MG63 (cell line): ENCODE measurements around the gene MRPL55. TPM values are rescaled to one million over a fixed set of nuclear protein-coding genes. Genes with fewer than 3 reads are reported as not detected.

Source experiments
- DNase-seq: peaks from one replicate; pipeline ENCODE4 v3.0.0-alpha.2; 2020
- H3K27me3 ChIP-seq: fragments of 250-450 bp; sonication (Bioruptor Pico); 2 replicates; pipeline ENCODE4 v1.5.1; 2020; ENCODE audit warnings: mild to moderate bottlenecking, moderate library complexity
- H3K36me3 ChIP-seq: fragments of 250-450 bp; sonication (Bioruptor Pico); 2 replicates; pipeline ENCODE4 v1.5.1; 2020; ENCODE audit warnings: mild to moderate bottlenecking, moderate library complexity
- H3K4me3 ChIP-seq: fragments of 250-450 bp; sonication (Bioruptor Pico); 2 replicates; pipeline ENCODE4 v1.5.1; 2020; ENCODE audit warnings: mild to moderate bottlenecking, moderate library complexity
- H3K9me3 ChIP-seq: fragments of 250-450 bp; sonication (Bioruptor Pico); 2 replicates; pipeline ENCODE4 v1.5.1; 2020; ENCODE audit warnings: mild to moderate bottlenecking, moderate library complexity
- total RNA-seq: library from RNA; depleted of rRNA; stranded (reverse); fragments of >200 nt; shearing (Covaris generic); gene quantifications from 2 replicates; pipeline ENCODE4 v1.2.3, GENCODE V29; 2014; ENCODE audit warnings: low replicate concordance

Gene MRPL55
- total RNA-seq, 1 experiment from 2014 or later = 83.8 TPM

DNA sequence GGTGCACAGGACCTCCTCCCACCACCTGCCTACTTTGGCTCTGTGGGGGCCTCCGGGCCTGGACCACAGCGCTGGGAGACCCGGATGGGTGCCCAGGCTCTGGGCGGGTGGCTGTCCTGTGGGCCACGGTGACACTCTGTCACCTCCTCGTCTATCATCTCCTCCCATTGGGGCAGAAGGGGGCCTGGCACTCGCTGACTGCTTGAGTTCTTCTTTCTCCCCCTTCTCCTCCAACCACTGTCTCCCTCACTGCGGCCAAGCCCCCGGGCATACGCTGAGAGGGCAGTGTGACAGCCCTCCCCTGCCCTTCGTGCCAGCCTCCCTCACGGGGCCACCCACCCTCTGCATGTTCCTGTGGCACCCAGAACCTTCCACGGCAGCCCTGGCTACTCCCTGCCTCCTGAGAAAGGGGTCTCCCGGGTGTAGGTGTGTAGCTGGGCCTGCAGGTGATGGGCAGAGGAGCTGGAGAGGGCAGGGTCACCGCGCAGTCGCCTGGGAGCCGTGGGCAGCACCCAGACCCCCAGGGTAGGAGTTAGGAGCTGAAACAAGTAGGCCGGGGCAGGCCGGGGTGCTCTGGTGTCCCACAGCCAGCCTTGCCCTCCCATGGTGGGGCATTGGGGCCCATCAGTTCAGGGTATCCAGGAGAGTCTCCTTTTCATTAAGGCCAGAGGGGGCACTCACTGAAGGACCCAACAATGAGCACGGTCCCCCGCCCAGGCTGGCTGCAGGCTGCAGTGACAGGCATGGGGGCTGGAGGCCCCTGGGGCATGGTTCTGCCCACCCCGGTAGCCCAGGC, 35.8 kb downstream of the MRPL55 start:
- no peaks in the 10 kb centered on the region for H3K9me3 ChIP-seq
- no peaks in the 10 kb centered on the region for H3K27me3 ChIP-seq
- no peak overlapping the region for H3K4me3 ChIP-seq
- DNase-seq = no peak
- no peaks in the 10 kb centered on the region for H3K36me3 ChIP-seq

- Histone ChIP-seq H3K4me3 (no peak overlapping the region), H3K36me3 (no peaks in the 10 kb centered on the region), H3K27me3 (no peaks in the 10 kb centered on the region), H3K9me3 (no peaks in the 10 kb centered on the region)
- no peak for DNase-seq
These were observed 36.4 kb downstream of the MRPL55 start for GRCh38 chr1:228072658-228073043.

DNA sequence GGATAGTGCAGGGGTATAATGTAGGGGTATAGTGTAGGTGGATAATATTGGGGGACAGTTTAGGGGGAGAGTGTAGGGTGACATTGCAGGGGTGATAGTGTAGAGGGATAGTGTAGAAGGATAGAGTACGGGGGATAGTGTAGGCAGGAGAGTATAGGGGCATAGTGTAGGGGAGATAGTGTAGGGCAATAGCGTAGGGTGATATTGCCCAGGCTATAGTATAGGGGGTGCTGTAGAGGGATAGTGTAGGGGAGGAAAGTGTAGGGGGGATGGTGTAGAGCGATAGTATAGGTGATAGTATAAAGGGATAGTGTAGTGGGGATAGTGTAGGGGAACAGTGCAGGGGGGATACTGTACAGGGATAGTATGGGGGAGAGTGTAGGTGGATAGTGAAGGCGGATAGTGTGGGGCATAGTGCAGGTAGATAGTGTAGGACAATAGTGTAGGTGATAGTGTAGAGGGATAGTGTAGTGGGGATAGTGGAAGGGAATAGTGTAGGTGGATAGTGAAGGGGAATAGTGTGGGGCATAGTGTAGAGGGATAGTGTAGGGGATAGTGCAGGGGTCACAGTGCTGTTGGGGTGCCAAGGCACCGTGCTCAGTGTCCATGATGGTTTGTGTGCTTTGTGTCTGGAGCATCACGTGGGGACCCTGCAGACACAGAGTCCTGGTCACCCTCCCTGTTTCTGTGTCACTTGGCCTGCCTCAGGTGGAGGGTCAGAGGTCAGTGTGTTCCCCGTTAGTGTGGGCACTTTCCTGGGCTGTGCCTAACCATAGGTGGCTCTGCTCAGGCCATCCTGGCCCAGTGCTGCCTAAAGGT, 37.1 kb downstream of the MRPL55 start:
- H3K9me3 ChIP-seq = no peaks in the 10 kb centered on the region
- H3K27me3 ChIP-seq = peaks cover 4% of the 10 kb centered on the region; the same call in 1 of the 2 replicates
- no peaks in the 10 kb centered on the region for H3K36me3 ChIP-seq
- no peak for DNase-seq
- H3K4me3 ChIP-seq = no peak overlapping the region

GRCh38 chr1:228070851-228071250, 38.2 kb downstream of the MRPL55 start:
- H3K36me3 ChIP-seq = no peaks in the 10 kb centered on the region
- H3K9me3 ChIP-seq = no peaks in the 10 kb centered on the region
- no peak for DNase-seq
- H3K27me3 ChIP-seq = peaks cover 7% of the 10 kb centered on the region; the same call in 1 of the 2 replicates
- H3K4me3 ChIP-seq = no peak overlapping the region

DNA sequence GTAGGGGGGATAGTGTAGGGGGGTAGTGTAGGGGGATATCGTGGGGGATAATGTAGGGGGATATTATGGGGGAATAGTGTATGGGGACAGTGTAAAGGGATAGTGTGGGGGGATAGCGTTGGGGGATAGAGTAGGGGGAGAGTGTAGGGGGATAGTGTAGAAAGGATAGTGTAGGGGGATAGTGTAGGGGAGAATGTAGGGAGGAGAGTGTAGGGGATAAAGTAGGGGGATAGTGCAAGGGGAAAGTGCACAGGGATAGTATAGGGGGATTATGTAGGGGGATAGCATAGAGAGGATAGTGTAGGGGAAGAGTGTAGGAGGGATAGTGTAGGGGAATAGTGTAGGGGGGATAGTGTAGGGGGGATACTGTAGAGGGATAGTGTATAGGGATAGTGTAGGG, 38.9 kb downstream of the MRPL55 start:
- Histone ChIP-seq H3K9me3 (no peaks in the 10 kb centered on the region), H3K27me3 (peaks cover 7% of the 10 kb centered on the region; the same call in 1 of the 2 replicates), H3K4me3 (no peak overlapping the region), H3K36me3 (no peaks in the 10 kb centered on the region)
- DNase-seq = no peak

GRCh38 chr1:228068359-228068758, 40.7 kb downstream of the MRPL55 start:
- Histone ChIP-seq H3K36me3 (no peaks in the 10 kb centered on the region), H3K4me3 (no peak overlapping the region), H3K27me3 (peaks cover 7% of the 10 kb centered on the region; the same call in 1 of the 2 replicates), H3K9me3 (no peaks in the 10 kb centered on the region)
- no peak for DNase-seq

GRCh38 chr1:228066891-228067654, 42.0 kb downstream of the MRPL55 start:
- H3K36me3 ChIP-seq = no peaks in the 10 kb centered on the region
- H3K9me3 ChIP-seq = no peaks in the 10 kb centered on the region
- DNase-seq = no peak
- H3K4me3 ChIP-seq = no peak overlapping the region
- peaks cover 7% of the 10 kb centered on the region; the same call in 1 of the 2 replicates for H3K27me3 ChIP-seq

DNA sequence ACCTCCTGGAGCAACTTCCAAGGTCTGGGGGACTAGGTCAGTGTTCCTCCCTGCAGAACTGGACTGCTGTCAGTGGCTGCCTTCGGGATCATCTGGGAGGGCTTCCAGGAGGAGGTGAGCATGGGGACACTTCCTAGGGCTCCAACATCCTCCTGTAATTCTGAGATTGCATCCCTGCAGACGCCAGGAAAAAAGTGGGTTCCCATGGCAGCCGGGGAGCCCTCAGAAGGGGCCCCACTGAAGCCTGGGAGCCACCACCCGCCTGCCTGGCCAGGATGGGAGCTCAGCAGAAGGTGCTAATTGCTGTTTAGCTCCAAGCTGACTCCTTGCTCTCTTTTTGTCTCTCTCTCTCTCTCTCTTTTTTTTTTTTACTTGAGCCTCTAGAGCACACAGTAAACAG, 42.7 kb downstream of the MRPL55 start:
- Histone ChIP-seq H3K4me3 (no peak overlapping the region), H3K27me3 (peaks cover 7% of the 10 kb centered on the region; the same call in 1 of the 2 replicates), H3K9me3 (no peaks in the 10 kb centered on the region), H3K36me3 (no peaks in the 10 kb centered on the region)
- DNase-seq = no peak

DNA sequence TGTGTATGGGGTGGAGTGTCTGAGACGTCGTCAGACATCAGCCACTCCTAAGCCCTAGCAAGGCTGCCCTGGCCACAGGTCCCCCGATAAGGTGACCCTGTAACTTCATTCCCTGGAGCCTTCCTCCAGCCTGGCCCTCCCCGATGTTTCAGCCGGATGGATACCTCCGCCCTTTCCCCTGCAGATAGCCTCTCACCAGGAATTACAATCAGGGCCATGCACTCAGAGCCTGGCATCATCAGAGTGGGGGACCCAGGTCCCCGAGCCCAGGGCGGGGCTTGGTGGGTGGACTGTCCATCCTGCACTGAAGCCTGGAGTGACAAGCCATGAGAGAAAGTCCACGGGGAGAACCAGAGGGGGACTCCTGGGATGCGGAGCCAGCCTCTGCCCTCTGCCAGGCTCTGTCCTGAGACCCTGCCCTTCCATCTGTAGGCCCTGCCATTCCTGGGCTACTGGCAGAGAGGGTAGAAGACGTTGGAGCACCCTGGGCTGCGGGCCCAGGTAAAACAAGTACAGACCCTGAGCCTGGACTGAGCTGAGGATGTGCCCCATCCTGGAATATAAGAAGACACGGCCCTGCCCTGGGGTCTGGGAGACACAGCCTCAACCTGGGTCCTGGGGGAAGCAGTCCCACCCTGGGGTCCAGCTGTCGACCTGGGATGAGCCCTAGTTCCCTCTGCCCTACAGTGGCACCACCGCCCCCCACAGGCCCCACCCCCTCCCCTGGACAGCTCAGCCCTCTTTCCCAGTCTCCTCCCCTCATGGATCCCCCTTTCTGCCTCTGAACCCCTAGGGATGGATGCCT, 43.4 kb downstream of the MRPL55 start:
- Histone ChIP-seq H3K27me3 (peaks cover 7% of the 10 kb centered on the region; the same call in 1 of the 2 replicates), H3K9me3 (no peaks in the 10 kb centered on the region), H3K36me3 (no peaks in the 10 kb centered on the region), H3K4me3 (no peak overlapping the region)
- DNase-seq = no peak

DNA sequence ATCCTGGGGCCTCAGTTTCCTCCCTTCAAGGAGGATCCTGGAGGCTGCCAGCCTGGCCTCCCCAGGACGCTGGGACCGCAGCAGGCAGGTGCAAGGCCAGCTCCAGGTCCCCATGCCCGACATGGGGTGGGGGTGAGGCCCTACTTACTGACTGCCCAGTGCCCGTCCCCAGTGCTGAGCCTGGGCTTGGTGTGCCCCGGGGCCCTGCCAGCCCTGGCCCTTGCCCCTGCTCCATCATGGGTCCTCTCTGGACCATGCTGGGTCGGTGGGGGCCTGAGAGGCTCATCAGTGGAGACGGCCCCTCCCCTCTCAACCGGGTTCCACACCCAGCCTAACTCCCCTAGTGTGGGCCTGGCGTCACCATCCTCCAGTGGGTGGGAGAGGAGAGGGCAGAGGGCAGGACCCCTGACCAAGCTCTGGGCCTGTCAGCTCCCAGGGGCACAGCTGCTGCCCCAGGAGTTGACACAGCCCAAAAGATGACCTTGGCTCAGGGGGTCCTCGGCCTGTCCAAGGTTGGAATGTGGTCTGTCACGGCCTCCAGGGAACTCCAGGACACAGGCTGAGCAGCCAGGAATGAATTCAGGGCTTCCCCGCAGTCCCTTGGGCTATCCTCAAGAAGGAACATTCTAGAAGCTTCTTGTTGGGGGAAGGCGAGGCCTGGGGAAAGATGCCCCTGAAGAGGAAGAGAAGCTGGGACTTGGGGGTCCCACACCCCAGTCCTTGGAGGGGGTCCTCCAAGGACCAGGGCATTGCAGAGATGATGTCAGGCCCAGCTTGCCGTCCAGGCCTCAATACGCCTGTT, 44.2 kb downstream of the MRPL55 start:
- H3K9me3 ChIP-seq = no peaks in the 10 kb centered on the region
- H3K36me3 ChIP-seq = no peaks in the 10 kb centered on the region
- DNase-seq = no peak
- H3K27me3 ChIP-seq = peaks cover 11% of the 10 kb centered on the region
- no peak overlapping the region for H3K4me3 ChIP-seq

GRCh38 chr1:228064296-228064695, 44.8 kb downstream of the MRPL55 start:
- H3K27me3 ChIP-seq = peaks cover 17% of the 10 kb centered on the region
- H3K9me3 ChIP-seq = no peaks in the 10 kb centered on the region
- H3K36me3 ChIP-seq = no peaks in the 10 kb centered on the region
- no peak overlapping the region for H3K4me3 ChIP-seq
- DNase-seq = no peak

DNA sequence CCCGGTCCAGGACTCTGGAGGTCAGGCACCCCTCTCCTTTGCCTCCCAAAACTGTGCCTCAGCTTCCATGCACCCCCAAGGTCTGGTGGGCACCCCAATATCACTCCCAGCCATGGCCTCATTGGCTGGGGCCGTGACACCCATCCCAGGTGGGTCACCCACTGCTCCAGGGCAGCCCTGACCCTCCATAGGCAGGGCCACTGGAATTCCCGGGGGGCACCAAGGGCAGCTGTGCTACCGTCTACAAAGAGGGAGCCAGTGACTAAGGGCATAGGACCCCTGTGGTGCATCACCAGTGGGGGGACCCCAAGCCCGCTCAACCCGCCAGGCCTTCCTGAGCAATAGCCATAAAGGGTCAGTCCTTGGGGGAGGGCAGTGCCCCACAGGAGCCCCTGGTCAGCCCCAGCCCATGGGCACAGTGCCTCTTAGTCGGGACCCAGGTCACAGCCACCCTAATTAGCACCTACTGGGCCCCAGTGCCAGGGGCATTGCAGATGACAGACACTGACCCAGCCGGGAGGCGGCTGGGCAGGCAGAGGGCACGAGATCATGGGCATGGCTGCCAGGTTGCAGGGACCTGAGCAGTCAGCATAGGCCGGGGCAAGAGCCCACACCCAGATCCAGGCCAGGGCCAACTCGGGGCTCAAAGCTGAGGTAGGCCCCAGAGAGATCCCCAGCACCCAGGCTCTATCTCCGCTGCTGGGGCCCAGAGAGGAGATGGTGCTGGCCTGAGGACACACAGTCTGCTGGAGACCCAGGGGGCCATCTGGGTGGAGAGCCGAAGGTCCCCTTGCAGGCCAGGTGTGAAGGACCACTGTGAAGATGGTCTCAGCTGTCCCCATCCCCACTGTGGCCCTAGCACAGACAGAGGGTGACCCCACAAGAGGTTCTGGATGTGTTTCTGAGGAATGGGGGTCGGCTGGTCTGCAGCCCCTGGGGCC, 45.6 kb downstream of the MRPL55 start:
- Histone ChIP-seq H3K27me3 (peaks cover 24% of the 10 kb centered on the region), H3K9me3 (no peaks in the 10 kb centered on the region), H3K4me3 (no peak overlapping the region), H3K36me3 (no peaks in the 10 kb centered on the region)
- DNase-seq = no peak

DNA sequence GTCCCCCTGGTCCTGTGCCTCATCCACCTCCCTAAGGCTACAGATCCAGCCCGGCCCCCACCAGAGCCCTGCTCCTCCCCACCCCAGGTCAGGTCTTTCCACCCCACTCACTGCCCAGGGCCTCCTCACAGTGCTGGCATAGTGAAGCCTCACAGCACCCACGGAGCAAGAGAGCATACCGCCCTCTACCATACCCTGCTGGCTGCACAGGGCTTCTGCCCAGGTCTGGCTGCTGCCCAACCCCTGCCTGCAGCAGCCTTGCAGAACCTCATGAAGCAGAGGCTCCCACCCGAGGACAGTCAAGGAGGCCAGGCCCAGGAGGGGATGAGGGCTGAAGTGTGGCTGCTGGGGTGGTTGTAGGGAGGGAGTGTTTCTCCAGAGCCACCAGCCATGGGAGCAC, 46.3 kb downstream of the MRPL55 start:
- H3K27me3 ChIP-seq = peaks cover 31% of the 10 kb centered on the region
- H3K9me3 ChIP-seq = no peaks in the 10 kb centered on the region
- H3K36me3 ChIP-seq = no peaks in the 10 kb centered on the region
- no peak overlapping the region for H3K4me3 ChIP-seq
- DNase-seq = peak; percentile 31

GRCh38 chr1:228062085-228062791, 46.9 kb downstream of the MRPL55 start:
- no peaks in the 10 kb centered on the region for H3K36me3 ChIP-seq
- DNase-seq = no peak
- H3K4me3 ChIP-seq = no peak overlapping the region
- H3K9me3 ChIP-seq = no peaks in the 10 kb centered on the region
- peaks cover 30% of the 10 kb centered on the region for H3K27me3 ChIP-seq
